Smooth muscle cell of the pulmonary artery (primary cell): ENCODE results near the gene DMRT3. TPM values are rescaled to one million over a fixed set of nuclear protein-coding genes. Genes with fewer than 3 reads are reported as not detected.

ENCODE experiments used
- total RNA-seq: library from RNA; depleted of rRNA; stranded (reverse); fragments of >200 nt; gene quantifications from 2 replicates; pipeline ENCODE4 v1.2.3, GENCODE V29; 2014

DMRT3 gene, protein sequence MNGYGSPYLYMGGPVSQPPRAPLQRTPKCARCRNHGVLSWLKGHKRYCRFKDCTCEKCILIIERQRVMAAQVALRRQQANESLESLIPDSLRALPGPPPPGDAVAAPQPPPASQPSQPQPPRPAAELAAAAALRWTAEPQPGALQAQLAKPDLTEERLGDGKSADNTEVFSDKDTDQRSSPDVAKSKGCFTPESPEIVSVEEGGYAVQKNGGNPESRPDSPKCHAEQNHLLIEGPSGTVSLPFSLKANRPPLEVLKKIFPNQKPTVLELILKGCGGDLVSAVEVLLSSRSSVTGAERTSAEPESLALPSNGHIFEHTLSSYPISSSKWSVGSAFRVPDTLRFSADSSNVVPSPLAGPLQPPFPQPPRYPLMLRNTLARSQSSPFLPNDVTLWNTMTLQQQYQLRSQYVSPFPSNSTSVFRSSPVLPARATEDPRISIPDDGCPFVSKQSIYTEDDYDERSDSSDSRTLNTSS
- total RNA-seq: not detected in 2 replicates

GRCh38 chr9:976258-976942 is at the start of gene DMRT3:
Gene DMRT3, plus strand, starts transcription at chr9:976655. Its CDS starts 347 bp downstream, at chr9:977002.

Other genes with a start within 250 kb of the DMRT3 start
- not detected in 2 replicates for gene DMRT1, start 135.0 kb upstream of the DMRT3 start, total RNA-seq
- not detected in 2 replicates for gene DMRT2, start 73.7 kb downstream of the DMRT3 start, total RNA-seq